ENCODE data around the gene ORMDL2.

Gene ORMDL2

GRCh38 chr12:55817345-55818139 is at the start of gene ORMDL2, which contains the start of gene SARNP:
Gene ORMDL2 (plus strand): TSS chr12:55818041. CDS start chr12:55819000, 959 bp downstream.
Gene SARNP (minus strand): TSS chr12:55817724. CDS start chr12:55817701, 23 bp downstream.
- peak; percentile 96 for DNase-seq

GRCh38 chr12:55771736-55772135 is 46.1 kb upstream of the ORMDL2 start:
- DNase-seq, result no peak

GRCh38 chr12:55777856-55778255 is 40.0 kb upstream of the ORMDL2 start:
- no peak for DNase-seq

- DNase-seq, result no peak
Observed at GRCh38 chr12:55780685-55781084, 37.2 kb upstream of the ORMDL2 start.

- DNase-seq, result no peak
Observed at GRCh38 chr12:55788546-55788945, 29.3 kb upstream of the ORMDL2 start.

- DNase-seq, result no peak
Observed at GRCh38 chr12:55789171-55789570, 28.7 kb upstream of the ORMDL2 start.

- DNase-seq, result no peak
Observed at GRCh38 chr12:55789893-55790292, 27.9 kb upstream of the ORMDL2 start.

GRCh38 chr12:55795950-55796349 is 21.9 kb upstream of the ORMDL2 start:
- no peak for DNase-seq

- DNase-seq, result no peak
Observed at GRCh38 chr12:55797068-55797467, 20.8 kb upstream of the ORMDL2 start.

GRCh38 chr12:55797550-55797949 is 20.3 kb upstream of the ORMDL2 start:
- DNase-seq, result no peak

- no peak for DNase-seq
Observed at GRCh38 chr12:55806982-55807381, 10.9 kb upstream of the ORMDL2 start.

GRCh38 chr12:55809274-55809673 is 8.6 kb upstream of the ORMDL2 start:
- DNase-seq, result no peak

- DNase-seq, result no peak
Observed at GRCh38 chr12:55812088-55812487, 5.8 kb upstream of the ORMDL2 start.

GRCh38 chr12:55814257-55814656 is 3.6 kb upstream of the ORMDL2 start:
- no peak for DNase-seq

GRCh38 chr12:55815473-55815872 is 2.4 kb upstream of the ORMDL2 start:
- DNase-seq, result no peak

- peak; percentile 64 for DNase-seq
Observed at GRCh38 chr12:55816881-55817344, 928 bp upstream of the ORMDL2 start.

GRCh38 chr12:55818140-55818728 is 393 bp downstream of the ORMDL2 start:
- DNase-seq, result no peak

- DNase-seq, result no peak
Observed at GRCh38 chr12:55818886-55819285, 1.0 kb downstream of the ORMDL2 start.

GRCh38 chr12:55820679-55821078 is 2.8 kb downstream of the ORMDL2 start:
- no peak for DNase-seq

- no peak for DNase-seq
Observed at GRCh38 chr12:55822228-55822627, 4.4 kb downstream of the ORMDL2 start.

- no peak for DNase-seq
Observed at GRCh38 chr12:55823419-55823818, 5.6 kb downstream of the ORMDL2 start.

- DNase-seq, result no peak
Observed at GRCh38 chr12:55824726-55825125, 6.9 kb downstream of the ORMDL2 start.

- no peak for DNase-seq
Observed at GRCh38 chr12:55827806-55828205, 10.0 kb downstream of the ORMDL2 start.

GRCh38 chr12:55828357-55828756 is 10.5 kb downstream of the ORMDL2 start:
- DNase-seq, result no peak

Measured in right forelimb (tissue), 1 donor.